Glutamatergic neuron (in vitro differentiated cells): ENCODE data around the gene NFYC. TPM values are rescaled to one million over a fixed set of nuclear protein-coding genes. Genes with fewer than 3 reads are reported as not detected.
"Not testable (repeated sequence)": the region's sequence is repeated elsewhere in the genome, so short reads cannot be mapped to it uniquely, and the experiment has no call there.

ENCODE experiments used
- DNase-seq: peaks from one replicate; pipeline ENCODE4 v3.0.0; 2022
- H3K27ac Mint-ChIP-seq: one replicate; pipeline ENCODE4 v1.8.0; 2020; ENCODE audit warnings: mild to moderate bottlenecking, mixed read lengths, inconsistent platforms; ENCODE audit not compliant: unreplicated experiment
- H3K27me3 Mint-ChIP-seq: one replicate; pipeline ENCODE4 v1.8.0; 2020; ENCODE audit warnings: mild to moderate bottlenecking, moderate library complexity, mixed read lengths, inconsistent platforms; ENCODE audit not compliant: unreplicated experiment
- H3K36me3 Mint-ChIP-seq: one replicate; pipeline ENCODE4 v1.8.0; 2020; ENCODE audit warnings: mild to moderate bottlenecking, mixed read lengths, inconsistent platforms; ENCODE audit not compliant: unreplicated experiment
- H3K4me1 Mint-ChIP-seq: one replicate; pipeline ENCODE4 v1.8.0; 2020; ENCODE audit warnings: mild to moderate bottlenecking, low read depth, mixed read lengths, inconsistent platforms; ENCODE audit not compliant: unreplicated experiment
- H3K4me3 Mint-ChIP-seq: one replicate; pipeline ENCODE4 v1.8.0; 2020; ENCODE audit warnings: mild to moderate bottlenecking, mixed read lengths, inconsistent platforms; ENCODE audit not compliant: unreplicated experiment
- H3K9me3 Mint-ChIP-seq: one replicate; pipeline ENCODE4 v1.8.0; 2020; ENCODE audit warnings: mild to moderate bottlenecking, moderate library complexity, mixed read lengths, inconsistent platforms; ENCODE audit not compliant: unreplicated experiment
- CTCF ChIP-seq: fragments of 200-600 bp; sonication (generic); IDR thresholded peaks from one replicate; pipeline ENCODE4 v1.5.0; 2021; ENCODE audit not compliant: partially characterized antibody, unreplicated experiment
- total RNA-seq: library from RNA; stranded (reverse); fragmentation: NEBNext Ultra II Directional; extraction: Animal tissue kit (Norgen Biotek cat#: 25700); gene quantifications from one replicate; pipeline ENCODE4 v1.2.1, GENCODE V29; 2021; ENCODE audit not compliant: unreplicated experiment

The NFYC gene
- total RNA-seq, 1 donor from 2014 or later = 44.2 TPM

GRCh38 chr1:40696294-40696693, 4.8 kb downstream of the NFYC start:
- no peak for TF ChIP-seq CTCF
- Mint-ChIP-seq H3K4me1 (peaks cover 6% of the 10 kb centered on the region), H3K27ac (no peak overlapping the region), H3K4me3 (no peak overlapping the region), H3K27me3 (peaks cover 6% of the 10 kb centered on the region), H3K9me3 (peaks cover 2% of the 10 kb centered on the region), H3K36me3 (no peaks in the 10 kb centered on the region)
- no peak for DNase-seq

- Mint-ChIP-seq H3K4me1 (peaks cover 3% of the 10 kb centered on the region), H3K9me3 (no peaks in the 10 kb centered on the region), H3K36me3 (no peaks in the 10 kb centered on the region), H3K4me3 (no peak overlapping the region), H3K27me3 (no peaks in the 10 kb centered on the region), H3K27ac (no peak overlapping the region)
- DNase-seq = no peak
- no peak for TF ChIP-seq CTCF
These were observed 5.9 kb downstream of the NFYC start for GRCh38 chr1:40697436-40697835.

- H3K4me3 Mint-ChIP-seq = no peak overlapping the region
- no peak for TF ChIP-seq CTCF
- H3K4me1 Mint-ChIP-seq = no peaks in the 10 kb centered on the region
- H3K27ac Mint-ChIP-seq = no peak overlapping the region
- DNase-seq = no peak
- H3K27me3 Mint-ChIP-seq = no peaks in the 10 kb centered on the region
- H3K9me3 Mint-ChIP-seq = peaks cover 2% of the 10 kb centered on the region
- no peaks in the 10 kb centered on the region for H3K36me3 Mint-ChIP-seq
These were observed 8.3 kb downstream of the NFYC start for GRCh38 chr1:40699787-40700186.

- no peaks in the 10 kb centered on the region for H3K36me3 Mint-ChIP-seq
- no peaks in the 10 kb centered on the region for H3K4me1 Mint-ChIP-seq
- no peaks in the 10 kb centered on the region for H3K27me3 Mint-ChIP-seq
- peaks cover 2% of the 10 kb centered on the region for H3K9me3 Mint-ChIP-seq
- H3K4me3 Mint-ChIP-seq = no peak overlapping the region
- H3K27ac Mint-ChIP-seq = no peak overlapping the region
- no peak for DNase-seq
- no peak for TF ChIP-seq CTCF
These were observed 10.2 kb downstream of the NFYC start for GRCh38 chr1:40701684-40702083.

- not testable (repeated sequence) for H3K9me3 Mint-ChIP-seq, DNase-seq, H3K36me3 Mint-ChIP-seq, H3K27ac Mint-ChIP-seq, H3K27me3 Mint-ChIP-seq, H3K4me1 Mint-ChIP-seq, H3K4me3 Mint-ChIP-seq
These were observed 11.3 kb downstream of the NFYC start for GRCh38 chr1:40702810-40703209.

GRCh38 chr1:40703316-40703715, 11.8 kb downstream of the NFYC start:
- no peak for TF ChIP-seq CTCF
- DNase-seq = no peak
- no peak overlapping the region for H3K4me3 Mint-ChIP-seq
- H3K9me3 Mint-ChIP-seq = peaks cover 2% of the 10 kb centered on the region
- H3K36me3 Mint-ChIP-seq = no peaks in the 10 kb centered on the region
- no peak overlapping the region for H3K27ac Mint-ChIP-seq
- no peaks in the 10 kb centered on the region for H3K4me1 Mint-ChIP-seq
- no peaks in the 10 kb centered on the region for H3K27me3 Mint-ChIP-seq
